Bronchial epithelial cell (primary cell): Measurements from ENCODE around the gene IL22RA1. TPM values are rescaled to one million over a fixed set of nuclear protein-coding genes. Genes with fewer than 3 reads are reported as not detected.

ENCODE experiments used
- DNase-seq: peaks from one replicate; pipeline ENCODE4 v3.0.0-alpha.2; 2010; ENCODE audit warnings: low read depth
- FAIRE-seq: peaks from 2 replicates; lab custom pipeline; 2011; peaks lifted over from hg19 to GRCh38; lab: Jason Lieb, UNC
- H3K27me3 ChIP-seq: 2 replicates; pipeline ENCODE4 v1.5.1; 2011; ENCODE audit warnings: low read length; ENCODE audit not compliant: control insufficient read depth, insufficient read depth
- H3K36me3 ChIP-seq: 2 replicates; pipeline ENCODE4 v1.5.1; 2011; ENCODE audit warnings: low read length; ENCODE audit not compliant: control insufficient read depth, insufficient read depth
- H3K4me3 ChIP-seq: 2 replicates; pipeline ENCODE4 v1.5.1; 2011; ENCODE audit warnings: mild to moderate bottlenecking, low read depth, low read length, control low read depth
- total RNA-seq: library from RNA; depleted of rRNA; stranded (reverse); fragments of >200 nt; gene quantifications from 2 replicates; pipeline ENCODE4 v1.2.1, GENCODE V29; 2014
- TF ChIP-seq, protein P1 (sequence below): IDR thresholded peaks from 2 replicates; pipeline ENCODE4 v1.5.1; 2011; ENCODE audit warnings: mild to moderate bottlenecking, moderate library complexity, low read length, control low read depth, inconsistent platforms; ENCODE audit not compliant: insufficient read depth, severe bottlenecking

The IL22RA1 gene
- total RNA-seq, 1 donor from 2014 or later: 0.26 TPM

DNA sequence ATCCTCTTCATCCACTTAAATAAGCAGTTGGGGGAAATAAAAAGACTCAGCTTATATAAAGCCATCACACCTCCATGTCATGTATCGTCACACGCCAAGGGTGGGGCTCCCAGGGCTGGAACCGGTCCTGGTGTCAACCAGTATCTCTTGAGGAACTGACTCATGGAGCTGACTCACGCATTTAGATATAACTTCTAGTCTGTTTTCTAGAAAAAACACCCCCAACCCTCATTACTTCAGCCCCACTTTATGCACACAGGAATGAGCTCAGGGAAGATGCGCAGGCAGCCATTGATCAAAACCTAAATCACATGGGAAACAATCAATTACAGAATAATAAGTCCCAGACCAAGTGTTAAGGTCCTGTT is 6.9 kb upstream of the IL22RA1 start:
- peak overlapping the region; percentile 29 for H3K4me3 ChIP-seq
- DNase-seq: peak; percentile 88
- FAIRE-seq: no peak
- no peaks in the 10 kb centered on the region for H3K27me3 ChIP-seq
- TF ChIP-seq, protein P1, sequence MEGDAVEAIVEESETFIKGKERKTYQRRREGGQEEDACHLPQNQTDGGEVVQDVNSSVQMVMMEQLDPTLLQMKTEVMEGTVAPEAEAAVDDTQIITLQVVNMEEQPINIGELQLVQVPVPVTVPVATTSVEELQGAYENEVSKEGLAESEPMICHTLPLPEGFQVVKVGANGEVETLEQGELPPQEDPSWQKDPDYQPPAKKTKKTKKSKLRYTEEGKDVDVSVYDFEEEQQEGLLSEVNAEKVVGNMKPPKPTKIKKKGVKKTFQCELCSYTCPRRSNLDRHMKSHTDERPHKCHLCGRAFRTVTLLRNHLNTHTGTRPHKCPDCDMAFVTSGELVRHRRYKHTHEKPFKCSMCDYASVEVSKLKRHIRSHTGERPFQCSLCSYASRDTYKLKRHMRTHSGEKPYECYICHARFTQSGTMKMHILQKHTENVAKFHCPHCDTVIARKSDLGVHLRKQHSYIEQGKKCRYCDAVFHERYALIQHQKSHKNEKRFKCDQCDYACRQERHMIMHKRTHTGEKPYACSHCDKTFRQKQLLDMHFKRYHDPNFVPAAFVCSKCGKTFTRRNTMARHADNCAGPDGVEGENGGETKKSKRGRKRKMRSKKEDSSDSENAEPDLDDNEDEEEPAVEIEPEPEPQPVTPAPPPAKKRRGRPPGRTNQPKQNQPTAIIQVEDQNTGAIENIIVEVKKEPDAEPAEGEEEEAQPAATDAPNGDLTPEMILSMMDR: no peak
- no peaks in the 10 kb centered on the region for H3K36me3 ChIP-seq

DNA sequence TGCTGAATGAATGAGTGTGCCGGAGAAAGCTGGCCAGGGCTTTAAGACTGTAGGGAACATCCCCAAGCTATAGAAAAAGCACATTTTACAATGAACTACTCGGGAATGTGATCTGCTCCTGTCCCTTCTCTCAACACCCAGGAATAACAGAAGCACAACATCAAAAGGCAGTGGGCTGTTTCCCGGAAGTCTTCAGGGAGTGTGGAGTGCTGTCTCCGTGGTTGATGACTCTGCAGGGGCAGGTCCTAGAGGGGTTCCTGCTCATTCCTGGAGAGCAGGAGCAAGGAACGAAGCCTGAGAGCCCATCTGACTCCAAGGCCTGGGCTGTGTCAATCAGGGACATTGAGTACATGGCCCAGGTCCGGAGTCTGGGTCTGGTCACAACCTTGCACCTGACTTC is 4.9 kb upstream of the IL22RA1 start:
- no peak for DNase-seq
- no peak overlapping the region for H3K4me3 ChIP-seq
- no peaks in the 10 kb centered on the region for H3K27me3 ChIP-seq
- H3K36me3 ChIP-seq: no peaks in the 10 kb centered on the region
- TF ChIP-seq, protein P1: no peak
- no peak for FAIRE-seq

DNA sequence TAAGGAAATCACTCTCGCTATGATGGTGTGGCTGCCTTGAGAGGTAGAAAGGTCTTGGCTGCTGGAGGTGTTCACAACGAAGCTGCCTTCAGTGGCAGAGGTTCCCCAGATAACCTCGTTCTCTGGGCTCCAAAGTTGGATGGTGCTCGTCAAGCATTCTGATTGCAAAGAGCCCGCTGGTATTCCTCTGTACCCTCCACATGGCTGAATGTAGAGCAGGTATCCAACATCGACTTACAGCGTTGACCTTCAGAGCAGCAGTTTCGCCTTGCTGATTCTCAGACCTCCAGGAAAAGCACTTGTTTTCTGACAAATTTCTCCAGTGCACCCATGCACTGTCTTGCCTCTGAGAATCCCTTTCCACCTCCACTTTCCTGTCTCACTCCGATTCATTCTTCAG is 4.3 kb upstream of the IL22RA1 start:
- H3K36me3 ChIP-seq: no peaks in the 10 kb centered on the region
- no peak overlapping the region for H3K4me3 ChIP-seq
- H3K27me3 ChIP-seq: no peaks in the 10 kb centered on the region
- no peak for FAIRE-seq
- TF ChIP-seq, protein P1: no peak
- DNase-seq: no peak

DNA sequence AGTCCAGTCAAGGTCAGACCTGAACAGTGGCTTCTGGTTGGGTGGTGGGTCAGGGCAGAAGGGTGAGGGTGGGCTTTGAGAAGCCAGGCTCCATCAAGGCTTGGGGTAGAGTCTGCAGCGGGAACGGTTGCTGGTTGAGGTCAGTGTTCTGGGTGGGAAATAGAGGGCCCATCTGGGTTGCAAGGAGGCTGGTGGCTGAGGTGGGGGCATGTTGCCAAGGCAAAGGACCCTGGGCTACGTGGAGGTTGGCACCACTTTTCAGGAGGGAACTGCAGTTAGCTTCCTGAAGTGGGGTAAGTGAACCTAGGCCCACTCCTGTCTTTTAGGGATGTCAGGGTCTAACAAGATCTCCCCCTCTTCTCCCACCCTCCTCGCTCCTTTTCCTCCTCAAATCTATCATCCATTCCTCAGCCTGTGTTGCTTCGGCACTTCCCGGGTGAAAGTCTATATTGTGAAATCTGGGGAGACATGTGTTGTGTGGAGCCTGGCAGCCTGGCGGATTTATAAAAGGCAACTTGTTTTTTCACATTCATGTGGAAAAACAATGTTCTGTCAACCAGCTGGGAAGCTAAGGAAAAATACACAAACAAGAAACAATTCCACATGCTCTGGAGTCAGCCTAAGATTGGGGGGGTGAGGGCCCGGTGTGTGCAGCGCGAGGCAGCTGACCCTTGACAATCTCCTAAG is 1.5 kb downstream of the IL22RA1 start:
- Histone ChIP-seq H3K4me3 (no peak overlapping the region), H3K27me3 (no peaks in the 10 kb centered on the region), H3K36me3 (no peaks in the 10 kb centered on the region)
- DNase-seq (no peak), FAIRE-seq (peak; percentile 82)
- TF ChIP-seq, protein P1: no peak

DNA sequence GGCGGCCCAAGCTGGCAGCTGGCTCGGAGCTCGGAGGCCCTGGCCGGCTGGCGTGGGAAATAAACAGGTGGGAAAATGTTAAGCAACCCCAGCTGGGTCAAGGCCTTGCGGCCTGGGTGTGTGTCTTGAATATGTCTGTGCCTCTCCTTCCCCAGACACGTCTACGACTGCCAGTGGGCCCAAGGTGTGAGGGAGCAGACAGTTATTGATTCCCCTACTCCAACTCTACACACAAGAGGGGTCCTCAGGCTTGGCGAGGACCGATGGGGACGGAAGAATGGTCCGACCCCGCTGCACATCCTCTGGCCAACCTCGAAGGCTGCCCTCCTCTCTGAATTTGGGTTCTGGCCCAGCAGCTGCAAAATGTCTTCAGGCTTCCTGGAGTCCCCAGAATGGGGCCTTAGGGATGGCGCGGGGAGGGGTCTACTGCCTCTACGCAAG is 2.2 kb downstream of the IL22RA1 start:
- no peak for FAIRE-seq

More for the DNA sequence above, 2.2 kb downstream of the IL22RA1 start:
- no peak for DNase-seq
- no peak overlapping the region for H3K4me3 ChIP-seq
- TF ChIP-seq, protein P1: no peak
- no peaks in the 10 kb centered on the region for H3K36me3 ChIP-seq
- H3K27me3 ChIP-seq: no peaks in the 10 kb centered on the region
